ENCODE data around the gene RDH12.

- TF ChIP-seq SPI1 (IDR thresholded peaks at IDR 0.05; ENCODE audit: low read depth, low read length) (no peak), POLR2AphosphoS5 (IDR thresholded peaks at IDR 0.05; ENCODE audit: low read depth, low read length) (no peak), TAF1 (IDR thresholded peaks at IDR 0.05; ENCODE audit: low read depth, low read length) (no peak), POLR2A (IDR thresholded peaks at IDR 0.05; ENCODE audit: low read depth, low read length) (no peak)
Observed at GRCh38 chr14:67746927-67747326, 45.2 kb downstream of the RDH12 start.

All from GM12891 (cell line).